BE2C (cell line): Measurements from ENCODE around the gene DIS3L2.

Source experiments
- DNase-seq: peaks from one replicate; pipeline ENCODE4 v3.0.0-alpha.2; 2020
- H3K27me3 ChIP-seq: fragments of 250-450 bp; sonication (Bioruptor Pico); 2 replicates; pipeline ENCODE4 v1.5.1; 2020; ENCODE audit warnings: mild to moderate bottlenecking
- H3K36me3 ChIP-seq: fragments of 250-450 bp; sonication (Bioruptor Pico); 2 replicates; pipeline ENCODE4 v1.5.1; 2020; ENCODE audit warnings: mild to moderate bottlenecking
- H3K4me1 ChIP-seq: fragments of 250-450 bp; sonication (Bioruptor Pico); 2 replicates; pipeline ENCODE4 v1.5.1; 2020
- H3K4me3 ChIP-seq: 2 replicates; pipeline ENCODE4 v1.5.1; 2011; ENCODE audit warnings: low read depth, low read length
- H3K9me3 ChIP-seq: fragments of 250-450 bp; sonication (Bioruptor Pico); 2 replicates; pipeline ENCODE4 v1.5.1; 2020
- CTCF ChIP-seq: IDR thresholded peaks from 2 replicates; pipeline ENCODE4 v1.5.1; 2012; ENCODE audit warnings: mild to moderate bottlenecking, low read depth, low read length

DIS3L2 gene

DNA sequence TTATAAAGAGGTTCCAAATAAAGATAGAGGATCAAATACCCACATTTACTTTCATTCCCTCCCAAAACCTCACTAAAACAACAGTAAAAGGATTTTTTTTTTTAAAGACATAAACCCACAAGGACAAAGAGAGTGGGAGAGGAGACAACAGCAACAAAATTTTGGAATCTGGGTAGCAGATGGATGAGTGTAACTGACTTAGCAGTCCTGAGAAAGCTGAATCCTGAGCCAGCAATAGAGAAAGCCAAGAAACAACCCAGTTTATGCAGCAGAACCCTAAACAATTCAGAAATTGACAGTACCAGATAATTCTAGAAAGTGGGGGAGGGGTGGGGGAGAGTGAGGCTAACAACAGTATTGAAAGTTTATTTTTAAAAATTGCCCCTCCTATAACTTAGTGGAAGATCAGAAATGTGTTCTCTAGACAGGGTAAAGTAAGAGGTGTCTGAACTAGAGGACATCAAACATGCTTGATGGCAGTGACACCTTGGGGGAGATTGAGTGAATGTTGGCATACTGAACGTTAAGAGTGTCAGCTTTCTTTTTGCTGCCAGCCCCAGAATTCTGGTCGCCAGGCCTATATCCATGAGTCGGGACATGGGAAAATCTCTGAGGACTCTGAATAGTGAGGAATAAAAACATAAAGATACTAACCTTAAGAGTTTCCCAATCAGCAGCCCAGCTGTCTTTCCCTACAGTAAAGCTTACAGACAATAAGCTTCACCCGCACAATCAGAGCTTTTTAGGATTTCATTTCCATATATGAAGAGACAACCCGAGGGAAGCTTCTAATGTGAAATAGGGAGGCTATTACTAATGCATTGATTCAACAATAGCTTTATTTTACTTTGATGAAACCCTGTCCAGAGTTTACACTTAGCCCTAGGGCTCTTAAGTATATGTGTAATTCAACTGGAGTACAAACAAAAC lies 289.0 kb downstream of the DIS3L2 start:
- Histone ChIP-seq H3K4me3 (no peak overlapping the region), H3K9me3 (no peaks in the 10 kb centered on the region), H3K27me3 (no peaks in the 10 kb centered on the region), H3K36me3 (peaks cover 4% of the 10 kb centered on the region; the same call in 1 of the 2 replicates), H3K4me1 (no peaks in the 10 kb centered on the region)
- TF ChIP-seq CTCF, result no peak
- no peak for DNase-seq

GRCh38 chr2:232255033-232255432 lies 293.5 kb downstream of the DIS3L2 start:
- no peaks in the 10 kb centered on the region for H3K9me3 ChIP-seq
- no peaks in the 10 kb centered on the region; the same call in 1 of the 2 replicates for H3K36me3 ChIP-seq
- no peak overlapping the region for H3K4me3 ChIP-seq
- DNase-seq, result no peak
- no peak for TF ChIP-seq CTCF
- no peaks in the 10 kb centered on the region for H3K4me1 ChIP-seq
- H3K27me3 ChIP-seq, result no peaks in the 10 kb centered on the region

DNA sequence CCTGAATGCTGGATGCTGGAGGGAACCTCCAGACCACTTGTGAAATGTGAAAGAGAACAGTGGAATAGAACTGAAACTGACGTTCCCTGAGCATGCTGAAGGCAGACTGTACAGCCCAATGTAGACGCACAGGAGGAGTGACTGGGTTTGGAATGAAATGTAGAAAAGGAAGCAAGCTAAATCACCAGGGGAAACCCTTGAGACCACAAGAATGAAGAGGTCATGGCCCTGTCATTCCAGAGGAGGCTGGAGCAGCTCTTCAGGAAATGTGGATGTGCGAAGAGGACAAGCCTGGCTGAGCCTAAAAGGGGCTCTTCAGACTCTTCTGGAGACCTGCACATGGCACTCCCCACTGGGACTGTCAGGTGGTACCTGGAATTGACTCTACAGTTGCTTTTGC lies 298.6 kb downstream of the DIS3L2 start:
- DNase-seq, result no peak
- no peak for TF ChIP-seq CTCF
- peaks cover 9% of the 10 kb centered on the region for H3K36me3 ChIP-seq
- no peaks in the 10 kb centered on the region for H3K9me3 ChIP-seq
- H3K27me3 ChIP-seq, result no peaks in the 10 kb centered on the region
- H3K4me1 ChIP-seq, result no peaks in the 10 kb centered on the region
- H3K4me3 ChIP-seq, result no peak overlapping the region

GRCh38 chr2:232261776-232262175 lies 300.3 kb downstream of the DIS3L2 start:
- TF ChIP-seq CTCF, result no peak
- H3K36me3 ChIP-seq, result peaks cover 9% of the 10 kb centered on the region
- no peaks in the 10 kb centered on the region for H3K27me3 ChIP-seq
- no peak overlapping the region for H3K4me3 ChIP-seq
- no peaks in the 10 kb centered on the region for H3K9me3 ChIP-seq
- DNase-seq, result no peak
- H3K4me1 ChIP-seq, result no peaks in the 10 kb centered on the region

- no peaks in the 10 kb centered on the region for H3K27me3 ChIP-seq
- H3K4me3 ChIP-seq, result no peak overlapping the region
- H3K9me3 ChIP-seq, result no peaks in the 10 kb centered on the region
- DNase-seq, result no peak
- no peak for TF ChIP-seq CTCF
- no peaks in the 10 kb centered on the region for H3K4me1 ChIP-seq
- peaks cover 9% of the 10 kb centered on the region for H3K36me3 ChIP-seq
Observed at GRCh38 chr2:232263295-232263694, 301.8 kb downstream of the DIS3L2 start.

DNA sequence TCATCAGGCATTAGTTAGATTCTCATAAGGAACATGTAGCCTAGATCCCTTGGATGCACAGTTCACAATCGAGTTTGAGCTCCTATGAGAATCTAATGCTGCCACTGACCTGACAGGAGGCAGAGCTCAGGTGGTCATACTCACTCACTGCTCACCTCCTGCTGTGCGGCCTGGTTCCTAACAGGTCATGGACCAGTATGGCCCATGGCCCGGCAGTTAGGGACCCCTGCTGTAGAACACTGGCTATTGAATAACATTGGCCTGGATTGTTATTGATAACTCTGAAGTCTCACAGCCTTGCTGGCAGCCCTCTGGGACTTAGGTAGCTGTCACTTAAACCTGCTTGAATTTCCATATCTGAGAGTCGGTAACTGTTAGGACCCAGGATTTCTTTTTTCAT lies 302.6 kb downstream of the DIS3L2 start:
- TF ChIP-seq CTCF, result no peak
- Histone ChIP-seq H3K4me3 (no peak overlapping the region), H3K9me3 (no peaks in the 10 kb centered on the region), H3K27me3 (no peaks in the 10 kb centered on the region), H3K36me3 (peaks cover 9% of the 10 kb centered on the region), H3K4me1 (no peaks in the 10 kb centered on the region)
- DNase-seq, result no peak
